Liver (tissue), 9 donors: ENCODE measurements around the gene CLIP4. TPM values are rescaled to one million over a fixed set of nuclear protein-coding genes. Genes with fewer than 3 reads are reported as not detected.

ENCODE experiments used
- DNase-seq: peaks from one replicate; pipeline ENCODE4 v3.0.0-alpha.2; 2017; ENCODE audit warnings: low spot score
- H3K27ac ChIP-seq, 2 donors: one replicate each; pipeline ENCODE4 v1.7.0; 2013; ENCODE audit warnings: inconsistent platforms in 2 of 2, low read length in 2 of 2, control low read depth in 1 of 2, low read depth in 1 of 2, mild to moderate bottlenecking in 1 of 2
- H3K27me3 ChIP-seq, 4 donors: one replicate each; pipeline versions ENCODE4 v1.6.1 to v1.7.0; 2013; ENCODE audit warnings: low read length in 3 of 4, inconsistent platforms in 1 of 4, mild to moderate bottlenecking in 1 of 4, moderate library complexity in 1 of 4; ENCODE audit not compliant: control insufficient read depth in 4 of 4, insufficient read depth in 4 of 4
- H3K36me3 ChIP-seq, 4 donors: one replicate each; pipeline versions ENCODE4 v1.6.1 to v1.7.0; 2013; ENCODE audit warnings: low read length in 3 of 4, mild to moderate bottlenecking in 3 of 4, low read depth in 1 of 4, moderate library complexity in 1 of 4; ENCODE audit not compliant: control insufficient read depth in 4 of 4, insufficient read depth in 3 of 4
- H3K4me1 ChIP-seq, 4 donors: one replicate each; pipeline versions ENCODE4 v1.6.1 to v1.7.0; 2013; ENCODE audit warnings: low read length in 3 of 4, mild to moderate bottlenecking in 3 of 4, moderate library complexity in 1 of 4; ENCODE audit not compliant: control insufficient read depth in 4 of 4, insufficient read depth in 4 of 4
- H3K4me3 ChIP-seq, 3 donors: one replicate each; pipeline versions ENCODE4 v1.6.1 to v1.7.0; 2013; ENCODE audit warnings: low read length in 3 of 3, control low read depth in 1 of 3, low read depth in 1 of 3, mild to moderate bottlenecking in 1 of 3
- H3K9ac ChIP-seq, 2 donors: one replicate each; pipeline ENCODE4 v1.7.0; 2013; ENCODE audit warnings: low read length in 2 of 2, mild to moderate bottlenecking in 2 of 2, moderate library complexity in 2 of 2, control low read depth in 1 of 2, low read depth in 1 of 2
- H3K9me3 ChIP-seq, 4 donors: one replicate each; pipeline versions ENCODE4 v1.6.1 to v1.7.0; 2013; ENCODE audit warnings: low read length in 3 of 4; ENCODE audit not compliant: control insufficient read depth in 4 of 4
- ATF3 ChIP-seq: IDR thresholded peaks from 2 replicates; pipeline ENCODE4 v1.6.1; 2016; ENCODE audit warnings: antibody characterized with exemption
- CTCF ChIP-seq: fragments of 150-350 bp; IDR thresholded peaks from 2 replicates; pipeline ENCODE4 v1.5.1; 2017; ENCODE audit warnings: improper control_type of control experiment, low read depth, low read length; ENCODE audit not compliant: missing input control
- EGR1 ChIP-seq, 2 donors: IDR thresholded peaks; 2 replicates each; pipeline ENCODE4 v1.6.1; 2016 to 2018; ENCODE audit warnings: antibody characterized with exemption in 2 of 2, low read depth in 2 of 2
- FOXA1 ChIP-seq: IDR thresholded peaks from 2 replicates; pipeline ENCODE4 v1.6.1; 2016; ENCODE audit warnings: antibody characterized with exemption
- FOXA2 ChIP-seq: IDR thresholded peaks from 2 replicates; pipeline ENCODE4 v1.6.1; 2016; ENCODE audit warnings: antibody characterized with exemption
- GABPA ChIP-seq, 2 donors: IDR thresholded peaks in 1 of 2; conservative IDR thresholded peaks in 1 of 2; 2 replicates each; pipeline ENCODE4 v1.6.1; 2016; ENCODE audit warnings: antibody characterized with exemption in 2 of 2, mild to moderate bottlenecking in 1 of 2, moderate library complexity in 1 of 2
- HNF4A ChIP-seq, 2 donors: conservative IDR thresholded peaks; 2 replicates each; pipeline ENCODE4 v1.6.1; 2016; ENCODE audit warnings: antibody characterized with exemption in 2 of 2, mild to moderate bottlenecking in 2 of 2
- HNF4G ChIP-seq: IDR thresholded peaks from 2 replicates; pipeline ENCODE4 v1.6.1; 2016; ENCODE audit warnings: antibody characterized with exemption
- JUND ChIP-seq, 2 donors: IDR thresholded peaks; 2 replicates each; pipeline ENCODE4 v1.6.1; 2016; ENCODE audit warnings: antibody characterized with exemption in 2 of 2
- MAX ChIP-seq: IDR thresholded peaks from 2 replicates; pipeline ENCODE4 v1.6.1; 2016; ENCODE audit warnings: antibody characterized with exemption
- NR2F2 ChIP-seq: IDR thresholded peaks from 2 replicates; pipeline ENCODE4 v1.6.1; 2016; ENCODE audit warnings: antibody characterized with exemption
- RAD21 ChIP-seq, 2 donors: IDR thresholded peaks; 2 replicates each; pipeline ENCODE4 v1.6.1; 2016; ENCODE audit warnings: antibody characterized with exemption in 2 of 2, mild to moderate bottlenecking in 2 of 2
- REST ChIP-seq: IDR thresholded peaks from 2 replicates; pipeline ENCODE4 v1.6.1; 2016; ENCODE audit warnings: antibody characterized with exemption, mild to moderate bottlenecking
- RXRA ChIP-seq, 2 donors: IDR thresholded peaks; 2 replicates each; pipeline ENCODE4 v1.6.1; 2017 to 2018; ENCODE audit warnings: antibody characterized with exemption in 2 of 2, mild to moderate bottlenecking in 1 of 2
- SP1 ChIP-seq: IDR thresholded peaks from 2 replicates; pipeline ENCODE4 v1.6.1; 2018; ENCODE audit warnings: antibody characterized with exemption, mild to moderate bottlenecking
- YY1 ChIP-seq: IDR thresholded peaks from 2 replicates; pipeline ENCODE4 v1.6.1; 2016; ENCODE audit warnings: antibody characterized with exemption, mild to moderate bottlenecking
- ZBTB33 ChIP-seq: IDR thresholded peaks from 2 replicates; pipeline ENCODE4 v1.6.1; 2016; ENCODE audit warnings: antibody characterized with exemption
- WGBS: extraction: QIAGEN DNeasy Blood & Tissue Kit; methylation state at CpG from one replicate; pipeline ENCODE4 v1.1.7; 2013; 5-methylcytosine and 5-hydroxymethylcytosine counted together
- polyA plus RNA-seq, 2 donors: library from polyadenylated mRNA; stranded (reverse) in 1 of 2; unstranded in 1 of 2; fragments of 200-250 nt in 1 of 2; fragments of >200 nt in 1 of 2; fragmentation: Nextera tagmentation in 1 of 2; extraction: Ambion mirVana in 1 of 2; gene quantifications; one replicate each; pipeline versions ENCODE4 v1.2.1 to v1.2.3, GENCODE V29; 2013 to 2015
- total RNA-seq, 2 donors: library from RNA; depleted of rRNA; stranded (reverse); fragments of >200 nt; gene quantifications; one replicate each; pipeline ENCODE4 v1.2.3, GENCODE V29; 2014
- donor health status: healthy.
- donor health status: healthy.
- donor health status: healthy.
- donor health status: healthy.
- donor health status: healthy.

CLIP4 gene
- total and polyA plus RNA-seq, 4 donors, result 1.3 to 6.7 (median 3.2) TPM

GRCh38 chr2:29071032-29071975 is 43.9 kb upstream of the CLIP4 start (continued):
- TF ChIP-seq MAX (no peak), REST (no peak), YY1 (no peak), SP1 (no peak), HNF4A (conservative IDR thresholded peaks at IDR 0.05) (no peak)

- H3K36me3 ChIP-seq, result no peaks in the 10 kb centered on the region
- no peaks in the 10 kb centered on the region for H3K27me3 ChIP-seq
- TF ChIP-seq ZBTB33 (no peak), GABPA (IDR thresholded peaks at IDR 0.05 in 1 of 2, conservative IDR thresholded peaks at IDR 0.05 in 1 of 2) (no peak), JUND (IDR thresholded peaks at IDR 0.05) (no peak), NR2F2 (no peak), HNF4G (no peak), YY1 (no peak), SP1 (no peak), EGR1 (IDR thresholded peaks at IDR 0.05; ENCODE audit: low read depth in 2 of 2) (no peak), CTCF (no peak), RXRA (IDR thresholded peaks at IDR 0.05) (no peak), REST (no peak), FOXA2 (no peak), ATF3 (no peak), FOXA1 (no peak), RAD21 (IDR thresholded peaks at IDR 0.05) (no peak)
- no peak for DNase-seq
- H3K9ac ChIP-seq, result no peak overlapping the region
- no peaks in the 10 kb centered on the region for H3K9me3 ChIP-seq
- no peaks in the 10 kb centered on the region for H3K4me1 ChIP-seq
- H3K4me3 ChIP-seq, result no peak overlapping the region
- 89% methylated on average over 8 of the region's 8 CpGs for WGBS
- H3K27ac ChIP-seq, result no peak overlapping the region
Observed at GRCh38 chr2:29072251-29072650, 43.0 kb upstream of the CLIP4 start.
